ENCODE data around the gene UNC13C. TPM values are rescaled to one million over a fixed set of nuclear protein-coding genes. Genes with fewer than 3 reads are reported as not detected.

UNC13C gene
- total and polyA plus RNA-seq, 10 of the 15 experiments (the other 5 are each of a cell fraction or from before 2014, with no cell fraction given) = 9.9 to 81.3 (median 25.0) TPM

GRCh38 chr15:54345827-54346226 lies 367.6 kb downstream of the UNC13C start:
- intact Hi-C loops (cut with micrococcal nuclease; ENCODE audit: unreplicated experiment) = loop anchor here (2.0 to 5.0 kb wide), 4 partner anchors 39 to 264 kb away; no protein-coding TSS in a partner anchor

More at GRCh38 chr15:54345827-54346226, 367.6 kb downstream of the UNC13C start:
- Histone ChIP-seq H3K4me2 (ENCODE audit: control insufficient read depth, insufficient read depth) (no peak overlapping the region), H4K20me1 (ENCODE audit: control insufficient read depth, insufficient read depth) (no peaks in the 10 kb centered on the region), H3K4me1 (ENCODE audit: control insufficient read depth, insufficient read depth, low read length) (no peaks in the 10 kb centered on the region), H3K4me3 (no peak overlapping the region), H3K79me2 (ENCODE audit: control insufficient read depth, insufficient read depth, low read length) (no peaks in the 10 kb centered on the region), H3K27me3 (replicated peaks in 1 of 2; ENCODE audit: control insufficient read depth in 2 of 2, insufficient read depth in 2 of 2, low read length in 1 of 2) (no peaks in the 10 kb centered on the region), H3K9ac (ENCODE audit: control insufficient read depth, insufficient read depth, low read length) (no peak overlapping the region), H3K36me3 (ENCODE audit: control insufficient read depth in 2 of 2, insufficient read depth in 2 of 2, low read length in 1 of 2) (no peaks in the 10 kb centered on the region), H2AFZ (ENCODE audit: control insufficient read depth, low read depth, low read length) (no peak overlapping the region), H3K9me3 (replicated peaks; ENCODE audit: control insufficient read depth, insufficient read depth, low read length) (no peaks in the 10 kb centered on the region), H3K27ac (ENCODE audit: control insufficient read depth, insufficient read depth) (no peak overlapping the region)
- in situ Hi-C loops (cut with MboI) = no loop called here
- WGBS (ENCODE audit: insufficient coverage, insufficient replicate concordance, low lambda C conversion rate, missing lambda C conversion rate) = 31% methylated on average over 7 of the region's 7 CpGs
- ATAC-seq (peak; percentile 55), FAIRE-seq (no peak), DNase-seq (ENCODE audit: low read depth, low spot score) (no peak)
- SMC1A ChIA-PET (ENCODE audit: uncharacterized antibody, unreplicated experiment) = interaction anchor here (0.6 to 4.6 kb wide), 26 partner anchors 8 to 764 kb away, joined by 3 to 64 read pairs (median 5); no protein-coding TSS in a partner anchor
- POLR2A ChIA-PET = interaction anchor here (1.0 to 2.1 kb wide), 3 partner anchors 35 to 170 kb away, joined by 3 to 6 read pairs (median 5); no protein-coding TSS in a partner anchor
- no TSS peak for BruUV-seq (replicated peaks)
- TF ChIP-seq IKZF2 (IDR thresholded peaks at IDR 0.05) = peak; percentile 71 to 82; a peak in 3 of 4 replicates
- TF ChIP-seq IKZF1 (conservative IDR thresholded peaks at IDR 0.05) = peak; percentile 69
- TF ChIP-seq ZNF384 (IDR thresholded peaks at IDR 0.05; ENCODE audit: borderline replicate concordance, low read depth, low read length) = no peak
- TF ChIP-seq RAD51 (IDR thresholded peaks at IDR 0.05) = peak; percentile 68
- TF ChIP-seq MTA2 (IDR thresholded peaks at IDR 0.05; ENCODE audit: low read depth) = peak; percentile 25; the same call in 1 of the 2 replicates
- peak in 1 of 2 experiments; percentile 18; a peak in 1 of 4 replicates for TF ChIP-seq EP300 (IDR thresholded peaks at IDR 0.05; ENCODE audit: borderline replicate concordance in 1 of 2, control insufficient read depth in 1 of 2, low read depth in 2 of 2, low read length in 2 of 2)
- TF ChIP-seq DPF2 (IDR thresholded peaks at IDR 0.05) = 0 out of 2 replicates have a peak, but pooled peaks have one; percentile 37
- TF ChIP-seq, protein P1, sequence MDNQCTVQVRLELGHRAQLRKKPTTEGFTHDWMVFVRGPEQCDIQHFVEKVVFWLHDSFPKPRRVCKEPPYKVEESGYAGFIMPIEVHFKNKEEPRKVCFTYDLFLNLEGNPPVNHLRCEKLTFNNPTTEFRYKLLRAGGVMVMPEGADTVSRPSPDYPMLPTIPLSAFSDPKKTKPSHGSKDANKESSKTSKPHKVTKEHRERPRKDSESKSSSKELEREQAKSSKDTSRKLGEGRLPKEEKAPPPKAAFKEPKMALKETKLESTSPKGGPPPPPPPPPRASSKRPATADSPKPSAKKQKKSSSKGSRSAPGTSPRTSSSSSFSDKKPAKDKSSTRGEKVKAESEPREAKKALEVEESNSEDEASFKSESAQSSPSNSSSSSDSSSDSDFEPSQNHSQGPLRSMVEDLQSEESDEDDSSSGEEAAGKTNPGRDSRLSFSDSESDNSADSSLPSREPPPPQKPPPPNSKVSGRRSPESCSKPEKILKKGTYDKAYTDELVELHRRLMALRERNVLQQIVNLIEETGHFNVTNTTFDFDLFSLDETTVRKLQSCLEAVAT (IDR thresholded peaks at IDR 0.05) = 0 out of 2 replicates have a peak, but pooled peaks have one; percentile 17
- TF ChIP-seq CBFB (IDR thresholded peaks at IDR 0.05; ENCODE audit: low read depth) = no peak
- peak; percentile 21; the same call in 1 of the 2 replicates for TF ChIP-seq RUNX3 (IDR thresholded peaks at IDR 0.05; ENCODE audit: low read length)
- TF ChIP-seq, protein P2, sequence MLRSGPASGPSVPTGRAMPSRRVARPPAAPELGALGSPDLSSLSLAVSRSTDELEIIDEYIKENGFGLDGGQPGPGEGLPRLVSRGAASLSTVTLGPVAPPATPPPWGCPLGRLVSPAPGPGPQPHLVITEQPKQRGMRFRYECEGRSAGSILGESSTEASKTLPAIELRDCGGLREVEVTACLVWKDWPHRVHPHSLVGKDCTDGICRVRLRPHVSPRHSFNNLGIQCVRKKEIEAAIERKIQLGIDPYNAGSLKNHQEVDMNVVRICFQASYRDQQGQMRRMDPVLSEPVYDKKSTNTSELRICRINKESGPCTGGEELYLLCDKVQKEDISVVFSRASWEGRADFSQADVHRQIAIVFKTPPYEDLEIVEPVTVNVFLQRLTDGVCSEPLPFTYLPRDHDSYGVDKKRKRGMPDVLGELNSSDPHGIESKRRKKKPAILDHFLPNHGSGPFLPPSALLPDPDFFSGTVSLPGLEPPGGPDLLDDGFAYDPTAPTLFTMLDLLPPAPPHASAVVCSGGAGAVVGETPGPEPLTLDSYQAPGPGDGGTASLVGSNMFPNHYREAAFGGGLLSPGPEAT (IDR thresholded peaks at IDR 0.05; ENCODE audit: low read depth) = peak; percentile 57
- no peak for TF ChIP-seq SMC3 (IDR thresholded peaks at IDR 0.05; ENCODE audit: borderline replicate concordance, low read length)
- TF ChIP-seq SPI1 (IDR thresholded peaks at IDR 0.05; ENCODE audit: borderline replicate concordance, insufficient read depth, low read depth, low read length) = peak; percentile 43; the same call in 1 of the 2 replicates
- CTCF ChIA-PET = interaction anchor here (0.7 to 1.6 kb wide), 6 partner anchors 18 to 166 kb away, joined by 3 to 4 read pairs (median 3); no protein-coding TSS in a partner anchor
- RAD21 ChIA-PET (ENCODE audit: unreplicated experiment) = interaction anchor here (0.7 to 6.2 kb wide), 20 partner anchors 21 to 822 kb away, joined by 3 to 65 read pairs (median 5); no protein-coding TSS in a partner anchor

All from GM12878 (cell line).